DMS 273 (cell line): ENCODE results near the gene DHRS7B.

Experiments used
- DNase-seq: peaks from one replicate; lab custom pipeline; 2025; ENCODE audit not compliant: unreplicated experiment; lab: John Stamatoyannopoulos, UW

The DHRS7B gene

DNA sequence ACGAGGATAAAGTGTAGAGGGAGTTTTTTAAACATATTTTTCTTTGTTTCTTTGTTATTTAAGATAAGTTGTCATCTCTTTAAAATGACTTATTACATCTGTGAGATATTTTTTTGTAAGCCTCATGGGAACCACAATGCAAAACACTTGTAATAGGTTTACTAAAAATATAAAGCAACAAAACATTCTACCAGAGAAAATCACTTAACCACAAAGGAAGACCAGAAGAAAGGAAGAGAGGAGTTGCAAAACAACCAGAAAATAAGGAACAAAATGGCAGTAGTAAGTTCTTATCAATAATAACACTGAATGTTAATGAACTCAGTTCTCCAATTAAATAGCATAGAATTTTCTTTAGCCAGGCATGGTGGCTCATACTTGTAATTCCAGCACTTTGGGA is 22.9 kb downstream of the DHRS7B start:
- DNase-seq: no peak

DNA sequence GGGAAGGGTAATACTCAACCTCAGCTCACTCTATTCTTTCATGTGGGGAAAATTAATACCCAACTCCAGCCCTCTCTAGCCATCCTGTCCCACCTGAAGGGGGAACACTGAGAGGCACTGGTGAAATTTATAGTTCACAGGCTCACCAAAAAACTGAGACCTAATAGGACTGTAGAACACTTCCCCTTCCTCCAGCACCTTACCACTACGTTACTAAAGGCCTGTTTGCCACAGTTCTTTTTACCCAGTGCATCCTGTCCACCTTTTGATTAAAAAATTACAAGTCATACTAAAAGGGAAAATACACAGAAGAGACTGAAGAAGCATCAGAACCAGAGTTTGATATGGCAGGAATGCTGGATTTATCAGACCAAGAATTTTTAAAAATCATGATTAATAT is 26.0 kb downstream of the DHRS7B start:
- no peak for DNase-seq

DNA sequence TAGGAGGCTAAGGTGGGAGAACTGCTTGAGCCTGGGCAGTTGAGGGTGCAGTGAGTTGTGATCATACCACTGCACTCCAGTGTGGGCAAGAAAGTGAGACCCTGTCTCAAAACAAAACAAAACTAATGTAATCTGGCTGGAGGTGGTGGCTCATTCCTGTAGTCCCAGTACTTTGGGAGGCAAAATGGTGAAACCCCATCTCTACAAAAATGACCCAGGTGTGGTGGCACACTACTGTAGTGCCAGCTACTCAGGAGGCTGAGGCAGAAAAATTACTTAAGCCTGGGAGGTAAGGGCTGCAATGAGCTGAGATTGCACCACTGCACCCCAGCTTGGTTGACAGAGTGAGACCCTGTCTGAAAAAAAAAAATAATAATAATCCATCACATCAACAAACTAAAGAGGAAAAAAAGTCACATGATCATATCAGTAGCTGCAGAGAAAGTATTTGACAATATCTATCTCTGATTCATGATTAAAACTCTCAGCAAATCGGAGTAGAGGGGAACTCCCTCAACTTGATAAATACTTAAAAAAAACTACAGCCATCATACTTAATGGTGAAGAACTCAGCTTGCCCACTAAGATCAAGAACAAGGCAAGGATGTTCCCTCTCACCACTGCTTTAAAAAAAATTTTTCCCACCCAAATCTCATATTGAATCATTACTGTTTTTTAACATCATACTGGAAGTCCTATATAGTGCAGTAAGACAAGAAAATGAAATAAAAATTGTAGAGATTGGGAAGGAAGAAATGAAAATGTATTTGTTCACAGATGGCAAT is 31.0 kb downstream of the DHRS7B start:
- DNase-seq: no peak

DNA sequence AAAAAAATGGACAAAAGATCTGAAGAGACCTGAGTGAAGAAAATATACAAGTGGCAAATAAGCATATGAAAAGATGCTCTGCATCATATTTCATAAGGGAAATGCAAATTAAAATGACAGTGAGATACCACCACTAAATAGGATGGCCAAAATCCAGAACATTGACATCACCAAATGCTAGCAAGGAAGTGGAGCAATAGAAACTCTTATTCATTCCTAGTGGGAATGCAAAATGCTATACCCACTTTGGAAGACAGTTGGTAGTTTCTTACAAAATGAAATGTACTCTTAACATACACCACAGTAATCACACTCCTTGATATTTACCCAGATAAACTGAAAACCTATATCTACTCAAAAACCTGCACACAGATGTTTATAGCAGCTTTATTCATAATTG is 33.6 kb downstream of the DHRS7B start:
- DNase-seq: no peak

DNA sequence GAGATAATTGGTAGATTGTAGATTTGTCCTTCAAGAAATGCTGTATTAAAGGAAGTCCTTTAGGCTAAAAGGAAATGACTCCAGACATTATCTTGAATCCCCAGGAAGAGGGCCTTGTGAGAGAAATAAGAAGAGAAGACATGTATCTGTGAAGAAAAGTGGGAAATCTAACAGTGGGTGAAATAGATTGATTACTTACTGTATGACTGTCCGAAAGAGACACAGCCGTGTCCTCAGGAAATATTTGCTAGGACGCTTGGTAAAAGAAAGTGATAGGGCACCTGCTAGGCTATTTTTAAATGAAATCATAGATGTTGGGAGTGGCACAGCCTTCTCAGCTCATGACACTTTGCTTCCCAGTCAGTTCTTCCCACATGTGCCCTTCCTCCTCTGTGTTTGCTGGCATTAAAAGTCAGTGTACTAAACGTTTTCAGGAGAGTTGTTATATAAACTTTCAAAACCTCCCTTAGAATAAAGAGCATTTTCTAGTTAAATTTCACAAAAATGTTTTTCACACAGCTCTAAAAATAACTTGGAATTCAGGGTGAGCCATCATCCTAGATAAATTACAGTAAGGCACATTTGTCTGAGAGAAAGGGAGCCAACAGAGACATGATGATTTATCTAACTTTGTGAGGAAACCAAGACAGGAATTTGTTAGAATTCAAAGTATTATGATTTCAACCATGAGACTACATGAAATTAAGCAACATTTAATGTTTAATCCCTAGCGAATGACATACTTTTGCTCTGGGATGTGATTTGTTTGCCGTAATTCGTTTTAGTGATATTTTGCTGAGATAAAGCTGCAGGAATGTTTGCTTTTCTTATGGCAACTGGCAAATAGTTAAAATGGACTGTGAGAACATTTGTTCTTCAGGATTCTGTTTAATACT is 35.0 kb downstream of the DHRS7B start:
- no peak for DNase-seq

DNA sequence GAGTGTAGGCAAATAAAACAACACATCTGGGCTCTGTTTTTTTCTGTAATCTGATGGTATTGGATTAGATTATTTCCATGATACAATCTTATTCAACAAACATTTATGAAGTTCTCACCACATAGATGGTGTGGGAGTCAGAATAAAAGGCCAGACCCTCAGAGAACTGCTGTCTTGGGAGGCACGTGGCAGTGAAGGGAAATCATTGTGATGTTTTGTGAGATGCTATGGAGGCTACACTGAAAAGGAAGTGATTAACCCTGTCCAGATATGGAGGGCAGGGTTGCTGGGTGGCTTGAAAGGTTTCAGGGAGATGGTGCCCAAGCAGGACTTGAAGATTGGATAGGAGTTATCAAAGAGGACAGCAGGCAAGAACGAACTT is 35.6 kb downstream of the DHRS7B start:
- no peak for DNase-seq

- no peak for DNase-seq
Observed at GRCh38 chr17:21163101-21163500, 36.3 kb downstream of the DHRS7B start.

- no peak for DNase-seq
Observed at GRCh38 chr17:21164216-21164615, 37.5 kb downstream of the DHRS7B start.

GRCh38 chr17:21164620-21165019 is 37.9 kb downstream of the DHRS7B start:
- no peak for DNase-seq

DNA sequence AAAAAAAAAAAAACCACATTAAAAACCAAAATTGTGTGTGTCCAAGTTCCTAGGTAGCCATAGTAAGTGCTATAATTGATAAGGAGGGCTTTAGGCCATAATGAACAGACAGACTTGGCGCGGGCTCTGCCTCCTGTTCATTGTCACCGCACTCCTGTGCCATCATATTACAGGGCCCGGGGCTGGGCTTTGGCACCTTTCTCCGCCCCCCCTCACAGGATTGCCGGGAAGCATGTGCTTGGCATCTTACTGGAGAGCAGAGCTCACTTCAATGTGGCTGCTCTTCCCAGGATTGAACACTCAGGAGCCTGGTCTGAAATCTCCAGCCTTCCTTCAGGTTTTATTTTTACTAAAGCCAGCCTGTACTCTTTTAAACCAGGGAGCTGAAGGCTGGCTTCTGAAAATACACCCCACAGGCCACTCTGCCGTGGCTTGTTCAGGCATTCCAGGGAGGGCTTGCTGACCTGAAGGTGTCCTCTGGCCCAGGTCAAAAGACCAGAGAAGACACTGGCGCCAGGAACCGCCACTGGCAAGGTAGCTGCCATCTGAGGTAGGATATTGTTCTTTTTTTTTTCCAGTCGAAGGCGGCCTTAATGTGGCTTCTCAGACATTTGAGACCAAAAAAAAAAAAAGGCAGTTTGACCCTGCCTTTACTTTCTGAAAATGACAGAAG is 39.3 kb downstream of the DHRS7B start:
- DNase-seq: no peak

GRCh38 chr17:21166595-21167210 is 39.9 kb downstream of the DHRS7B start:
- DNase-seq: no peak

- no peak for DNase-seq
Observed at GRCh38 chr17:21167303-21167702, 40.5 kb downstream of the DHRS7B start.

DNA sequence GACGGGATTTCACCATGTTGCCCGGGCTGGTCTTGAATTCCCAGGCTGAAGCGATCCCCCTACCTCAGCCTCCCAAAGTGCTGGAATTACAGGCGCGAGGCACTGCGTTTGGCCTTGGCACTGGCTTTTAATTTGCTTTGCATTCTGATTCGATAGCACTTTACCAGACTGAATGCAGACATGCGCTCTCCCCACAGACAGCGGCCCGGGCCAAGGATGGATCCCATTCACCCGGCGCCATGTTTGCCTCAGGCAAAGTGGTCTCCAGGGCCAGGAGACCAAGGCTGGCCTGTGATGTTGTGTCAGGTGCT is 41.7 kb downstream of the DHRS7B start:
- no peak for DNase-seq

DNA sequence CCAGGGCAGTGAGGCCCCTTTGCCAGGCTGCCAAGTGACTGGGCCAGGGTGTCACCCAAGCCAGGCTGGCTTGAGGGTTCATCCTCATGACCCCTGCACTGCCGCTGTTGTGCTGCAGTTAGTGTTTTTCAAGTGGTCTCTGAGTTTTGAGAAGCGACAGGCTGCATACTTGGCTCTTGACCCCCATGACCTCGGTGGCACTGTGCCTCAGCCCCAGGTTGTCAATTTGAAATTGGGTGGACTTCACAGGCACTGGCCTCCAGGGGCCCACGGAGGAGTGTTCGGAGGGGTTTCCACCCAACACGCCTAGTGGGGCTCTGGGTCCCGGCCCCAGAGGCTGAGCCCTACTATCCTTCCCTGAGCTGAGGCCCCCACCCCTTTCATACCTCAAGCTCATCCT is 42.7 kb downstream of the DHRS7B start:
- DNase-seq: no peak

GRCh38 chr17:21170809-21171208 is 44.0 kb downstream of the DHRS7B start:
- DNase-seq: no peak

DNA sequence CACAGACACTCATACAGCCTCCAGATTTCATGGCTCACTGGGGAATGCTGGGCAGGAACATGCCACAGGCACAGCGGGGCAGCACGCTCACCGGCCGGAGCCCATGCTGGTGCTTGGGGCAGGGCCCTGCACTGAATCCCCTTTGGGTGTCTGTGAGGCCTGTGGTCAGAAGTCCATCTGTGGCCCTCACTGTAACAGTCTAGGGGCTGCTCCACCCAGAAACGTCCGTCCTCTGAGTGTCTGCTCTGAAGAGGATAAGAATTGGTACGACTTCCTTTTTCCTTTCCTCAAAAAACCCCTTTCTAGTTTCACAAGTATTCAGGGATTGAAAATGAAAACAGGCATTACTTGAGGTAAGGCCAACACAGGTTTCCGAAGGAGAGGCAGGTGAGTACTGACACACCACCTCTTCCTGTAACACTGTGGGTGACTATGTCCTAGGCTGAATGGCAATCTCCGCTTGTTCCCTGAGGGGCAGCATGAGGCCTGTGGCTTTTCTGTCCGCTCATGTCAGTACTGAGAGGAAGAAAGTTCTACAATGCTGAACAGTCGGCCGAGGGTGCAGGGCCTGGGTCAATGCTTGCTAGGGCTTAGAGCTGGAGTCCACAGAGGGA is 44.7 kb downstream of the DHRS7B start:
- no peak for DNase-seq

DNA sequence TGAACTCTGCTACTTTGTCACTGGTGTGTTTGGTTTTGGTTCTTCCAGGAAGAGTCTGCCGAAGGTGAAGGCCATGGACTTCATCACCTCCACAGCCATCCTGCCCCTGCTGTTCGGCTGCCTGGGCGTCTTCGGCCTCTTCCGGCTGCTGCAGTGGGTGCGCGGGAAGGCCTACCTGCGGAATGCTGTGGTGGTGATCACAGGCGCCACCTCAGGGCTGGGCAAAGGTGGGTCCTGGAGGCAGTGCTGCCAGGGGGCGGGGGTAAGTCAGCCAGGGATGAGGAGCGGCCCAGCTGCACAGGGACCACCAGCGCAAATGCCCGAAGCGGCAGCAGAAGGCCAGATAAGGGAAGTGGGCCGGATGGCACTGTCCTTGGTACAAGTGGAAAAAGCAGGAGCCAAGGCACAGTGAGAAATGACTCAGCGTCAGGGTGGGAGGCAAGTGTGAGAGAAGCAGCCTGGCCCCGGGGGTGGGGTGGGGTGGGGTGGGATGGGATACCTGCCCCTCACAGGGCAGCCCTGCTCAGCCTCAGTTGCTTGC is 45.3 kb downstream of the DHRS7B start:
- no peak for DNase-seq

- no peak for DNase-seq
Observed at GRCh38 chr17:21172846-21173245, 46.1 kb downstream of the DHRS7B start.

DNA sequence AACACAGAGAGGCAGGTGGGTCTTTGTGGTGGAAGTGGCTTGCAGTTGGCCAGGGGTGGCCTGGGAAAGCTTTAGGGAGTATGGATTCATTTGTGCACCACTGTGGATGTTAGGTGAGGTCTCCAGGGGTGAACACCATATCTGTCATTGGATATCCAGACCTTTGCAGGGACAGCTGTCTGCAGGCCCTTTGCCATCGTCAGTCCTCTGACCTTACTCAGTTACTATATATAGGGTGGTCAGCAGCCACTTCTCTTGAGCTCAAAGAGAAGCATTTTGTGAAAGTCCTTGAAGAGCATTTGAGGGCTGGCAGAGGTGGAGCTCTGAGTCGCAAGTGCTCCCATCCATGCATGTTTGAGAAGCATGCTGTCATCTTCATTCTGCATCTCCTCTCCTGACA is 46.8 kb downstream of the DHRS7B start:
- no peak for DNase-seq

DNA sequence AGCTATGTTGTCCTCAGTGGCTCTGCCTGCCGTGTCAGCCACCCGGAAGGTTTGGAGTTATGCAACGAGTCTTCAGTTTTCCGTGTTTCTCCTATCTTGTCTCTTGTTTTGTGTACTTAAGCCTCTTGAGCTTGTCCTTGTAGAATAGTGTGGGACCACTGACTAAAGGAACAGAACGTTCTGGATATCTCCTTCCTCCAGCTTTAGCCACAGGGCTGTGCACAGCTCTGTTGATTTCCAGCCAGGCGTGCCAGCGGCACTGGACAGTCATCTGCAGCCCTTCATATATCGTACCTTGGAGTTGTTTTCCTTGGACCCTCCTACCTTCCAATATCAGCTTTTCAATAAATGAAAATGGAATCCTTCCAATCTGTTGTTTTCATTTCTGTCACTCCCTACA is 47.4 kb downstream of the DHRS7B start:
- DNase-seq: no peak

DNA sequence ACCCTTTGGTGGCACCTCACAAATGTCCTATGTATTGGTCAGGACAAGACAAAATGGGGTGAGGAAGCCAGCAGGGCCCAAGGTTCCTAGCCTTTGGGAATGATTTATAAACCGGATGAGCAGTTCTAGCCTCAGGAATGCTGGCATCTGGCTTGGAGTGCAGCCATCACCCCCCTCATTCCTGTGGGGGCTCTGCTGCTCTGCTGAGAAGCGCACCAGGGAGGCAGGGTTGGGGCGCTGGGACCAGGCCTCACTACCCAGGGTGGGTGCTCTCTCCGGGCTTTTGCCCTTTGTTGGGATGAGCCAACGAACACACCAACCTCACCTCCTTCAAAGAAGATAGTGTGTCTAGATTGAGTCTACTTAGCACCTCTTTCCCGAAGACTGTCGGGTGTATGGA is 47.9 kb downstream of the DHRS7B start:
- no peak for DNase-seq
